ENCODE data around the gene FANCG. TPM values are rescaled to one million over a fixed set of nuclear protein-coding genes. Genes with fewer than 3 reads are reported as not detected.

The FANCG gene
- total and polyA plus RNA-seq, 2 of the 8 experiments (the other 6 are each of a cell fraction or from before 2014, with no cell fraction given), result 66.6 to 87.1 TPM

- TF ChIP-seq CHD7 (IDR thresholded peaks at IDR 0.05; ENCODE audit: insufficient replicate concordance, low read length) (no peak), KDM4A (IDR thresholded peaks at IDR 0.05; ENCODE audit: low read depth, low read length, severe bottlenecking) (no peak), CHD2 (IDR thresholded peaks at IDR 0.05; ENCODE audit: low read length) (no peak), SP4 (IDR thresholded peaks at IDR 0.05; ENCODE audit: low read length) (no peak), FOSL1 (IDR thresholded peaks at IDR 0.05; ENCODE audit: insufficient read depth, low read depth, low read length) (no peak), NANOG (IDR thresholded peaks at IDR 0.05; ENCODE audit: insufficient read depth, low read depth, low read length, poor library complexity, severe bottlenecking) (no peak), JUN (IDR thresholded peaks at IDR 0.05; ENCODE audit: low read depth, low read length) (no peak), TCF12 (IDR thresholded peaks at IDR 0.05; ENCODE audit: low read depth, low read length) (no peak), EP300 (IDR thresholded peaks at IDR 0.05; ENCODE audit: borderline replicate concordance in 1 of 2, low read depth in 2 of 2, low read length in 2 of 2) (no peak), CREB1 (IDR thresholded peaks at IDR 0.05) (no peak)
Measured at GRCh38 chr9:35085078-35085477, 5.3 kb upstream of the FANCG start (continued).

All from H1 (cell line).